Measurements from ENCODE around the gene SPATA9. TPM values are rescaled to one million over a fixed set of nuclear protein-coding genes. Genes with fewer than 3 reads are reported as not detected.

Gene SPATA9
- total and polyA plus RNA-seq, 2 of the 13 experiments (the other 11 are each of a cell fraction or from before 2014, with no cell fraction given) = not detected

- TF ChIP-seq ZNF18 (CRISPR knock-in tag; IDR thresholded peaks at IDR 0.05; ENCODE audit: insufficient replicate concordance) = no peak
Measured at GRCh38 chr5:95620870-95621838, 61.6 kb downstream of the SPATA9 start (continued).

- Histone ChIP-seq H3K9me3 (ENCODE audit: low read length) (no peaks in the 10 kb centered on the region), H3K4me1 (ENCODE audit: insufficient read depth, low read length) (peaks cover 25% of the 10 kb centered on the region), H3K4me2 (ENCODE audit: low read depth, low read length) (peak within 1 kb of the TSS; percentile 85), H3K36me3 (replicated peaks in 1 of 2; ENCODE audit: control insufficient read depth in 1 of 2, insufficient read depth in 2 of 2, low read length in 2 of 2) (no peaks in the 10 kb centered on the region), H3K4me3 (replicated peaks in 1 of 3; ENCODE audit: insufficient read depth in 1 of 3, low read depth in 2 of 3, low read length in 3 of 3) (peak within 1 kb of the TSS; percentile 47 to 74 (median 54)), H4K20me1 (ENCODE audit: insufficient read depth, low read length) (no peaks in the 10 kb centered on the region), H3K9ac (ENCODE audit: insufficient read depth, low read depth, low read length) (0 out of 2 replicates have a peak within 1 kb of the TSS, but pooled peaks have one; percentile 23), H2AFZ (ENCODE audit: low read length) (no peak within 1 kb of the TSS), H3K79me2 (ENCODE audit: insufficient read depth, low read length) (no peaks in the 10 kb centered on the region), H3K27me3 (ENCODE audit: control insufficient read depth in 1 of 2, insufficient read depth in 2 of 2, low read length in 2 of 2) (peaks cover 7 to 59% of the 10 kb centered on the region in 2 experiments), H3K27ac (ENCODE audit: extremely low read length, insufficient read depth, low read length) (no peak within 1 kb of the TSS)
- ATAC-seq (peak; percentile 78), FAIRE-seq (no peak), DNase-seq (ENCODE audit: low spot score) (peak; percentile 15)
- 11% methylated on average over 19 of the region's 85 CpGs for WGBS (ENCODE audit: low lambda C conversion rate)
- intact Hi-C loops (cut with micrococcal nuclease; ENCODE audit: unreplicated experiment) = no loop called here
- POLR2A ChIA-PET = no interaction called here
- CTCF ChIA-PET (ENCODE audit: low intra/inter-chr PET ratio, low total read pairs) = no interaction called here
- in situ Hi-C loops (cut with HindIII; ENCODE audit: extremely low pct_ligation_motif_present, low pct_unique_long_range_greater_than_20kb) = no loop called here
- no TSS peak for BruUV-seq (replicated peaks)
- no peak; the same call in 1 of the 2 replicates for TF ChIP-seq CSRNP2 (CRISPR knock-in tag; conservative IDR thresholded peaks at IDR 0.05; ENCODE audit: low read depth)
- TF ChIP-seq YEATS4 (CRISPR knock-in tag; IDR thresholded peaks at IDR 0.05; ENCODE audit: borderline replicate concordance) = peak; percentile 22; the same call in 1 of the 2 replicates
- no peak for TF ChIP-seq ZBTB25 (CRISPR knock-in tag; IDR thresholded peaks at IDR 0.05)
- no peak for TF ChIP-seq ATF4 (CRISPR knock-in tag; IDR thresholded peaks at IDR 0.05)
- peak; percentile 55 for TF ChIP-seq GABPA (IDR thresholded peaks at IDR 0.05; ENCODE audit: low read depth, low read length)
- TF ChIP-seq GABPA (CRISPR knock-in tag; IDR thresholded peaks at IDR 0.05; ENCODE audit: low read depth) = no peak
- no peak; the same call in 1 of the 2 replicates for TF ChIP-seq ZNF816 (CRISPR knock-in tag; IDR thresholded peaks at IDR 0.05; ENCODE audit: borderline replicate concordance)
- TF ChIP-seq ZNF574 (CRISPR knock-in tag; IDR thresholded peaks at IDR 0.05) = no peak; the same call in 1 of the 2 replicates
- no peak for TF ChIP-seq ZNF766 (CRISPR knock-in tag; IDR thresholded peaks at IDR 0.05; ENCODE audit: borderline replicate concordance)
Measured at GRCh38 chr5:95620030-95620869, 62.5 kb downstream of the SPATA9 start, which contains the start of gene GPR150. Gene GPR150, plus strand, starts transcription at chr5:95620087. Its CDS starts 189 bp downstream, at chr5:95620276.
